Measurements from ENCODE around the gene BACE1-AS.
"Not testable (repeated sequence)": the region's sequence is repeated elsewhere in the genome, so short reads cannot be mapped to it uniquely, and the experiment has no call there.

The BACE1-AS gene

GRCh38 chr11:117314840-117315239 is 23.7 kb downstream of the BACE1-AS start:
- TF ChIP-seq POLR2A (IDR thresholded peaks at IDR 0.05; ENCODE audit: low read depth, low read length), result no peak
- TF ChIP-seq TAF1 (IDR thresholded peaks at IDR 0.05; ENCODE audit: low read depth, low read length), result no peak
- TF ChIP-seq SPI1 (IDR thresholded peaks at IDR 0.05; ENCODE audit: low read depth, low read length), result no peak
- DNase-seq (ENCODE audit: insufficient read length, low spot score) (no peak), FAIRE-seq (no peak)

- no peak for TF ChIP-seq PAX5 (IDR thresholded peaks at IDR 0.05; ENCODE audit: insufficient read depth, low read length, severe bottlenecking)
- TF ChIP-seq POU2F2 (IDR thresholded peaks at IDR 0.05; ENCODE audit: low read depth, low read length), result no peak
- no peak for TF ChIP-seq POLR2AphosphoS5 (IDR thresholded peaks at IDR 0.05; ENCODE audit: low read depth, low read length)
- TF ChIP-seq POLR2A (IDR thresholded peaks at IDR 0.05; ENCODE audit: low read depth, low read length), result no peak
- no peak for TF ChIP-seq TAF1 (IDR thresholded peaks at IDR 0.05; ENCODE audit: low read depth, low read length)
- TF ChIP-seq SPI1 (IDR thresholded peaks at IDR 0.05; ENCODE audit: low read depth, low read length), result no peak
- peak; percentile 37 for DNase-seq (ENCODE audit: insufficient read length, low spot score)
- no peak for FAIRE-seq
Observed at GRCh38 chr11:117315285-117316196, 24.4 kb downstream of the BACE1-AS start.

GRCh38 chr11:117316197-117316961 is 25.2 kb downstream of the BACE1-AS start, which contains the start of gene BACE1:
TSS of gene BACE1 (minus strand) at chr11:117316256. CDS start at chr11:117315795, 461 bp downstream.
- TF ChIP-seq POLR2A (IDR thresholded peaks at IDR 0.05; ENCODE audit: low read depth, low read length) (no peak), POLR2AphosphoS5 (IDR thresholded peaks at IDR 0.05; ENCODE audit: low read depth, low read length) (no peak), SPI1 (IDR thresholded peaks at IDR 0.05; ENCODE audit: low read depth, low read length) (no peak), PAX5 (IDR thresholded peaks at IDR 0.05; ENCODE audit: insufficient read depth, low read length, severe bottlenecking) (no peak), TAF1 (IDR thresholded peaks at IDR 0.05; ENCODE audit: low read depth, low read length) (no peak), POU2F2 (IDR thresholded peaks at IDR 0.05; ENCODE audit: low read depth, low read length) (no peak)
- DNase-seq (ENCODE audit: insufficient read length, low spot score), result no peak
- FAIRE-seq, result no peak

- TF ChIP-seq PAX5 (IDR thresholded peaks at IDR 0.05; ENCODE audit: insufficient read depth, low read length, severe bottlenecking) (no peak), POLR2A (IDR thresholded peaks at IDR 0.05; ENCODE audit: low read depth, low read length) (no peak)
- FAIRE-seq (no peak), DNase-seq (ENCODE audit: insufficient read length, low spot score) (no peak)
Observed at GRCh38 chr11:117318738-117319137, 27.6 kb downstream of the BACE1-AS start.

GRCh38 chr11:117319214-117319840 is 28.2 kb downstream of the BACE1-AS start:
- TF ChIP-seq POLR2AphosphoS5 (IDR thresholded peaks at IDR 0.05; ENCODE audit: low read depth, low read length) (no peak), PAX5 (IDR thresholded peaks at IDR 0.05; ENCODE audit: insufficient read depth, low read length, severe bottlenecking) (no peak), TAF1 (IDR thresholded peaks at IDR 0.05; ENCODE audit: low read depth, low read length) (no peak), POLR2A (IDR thresholded peaks at IDR 0.05; ENCODE audit: low read depth, low read length) (no peak), SPI1 (IDR thresholded peaks at IDR 0.05; ENCODE audit: low read depth, low read length) (no peak), POU2F2 (IDR thresholded peaks at IDR 0.05; ENCODE audit: low read depth, low read length) (no peak)
- FAIRE-seq, result no peak
- no peak for DNase-seq (ENCODE audit: insufficient read length, low spot score)

GRCh38 chr11:117327255-117327566 is 36.1 kb downstream of the BACE1-AS start:
- not testable (repeated sequence) for FAIRE-seq; DNase-seq (ENCODE audit: insufficient read length, low spot score)

GRCh38 chr11:117327567-117328374 is 36.6 kb downstream of the BACE1-AS start, which contains the start of gene CEP164:
TSS of gene CEP164 (plus strand) at chr11:117327854. CDS start at chr11:117338587, 10,733 bp downstream.
- peak; percentile 94 for DNase-seq (ENCODE audit: insufficient read length, low spot score)
- FAIRE-seq, result peak; percentile 98

GRCh38 chr11:117328375-117329010 is 37.3 kb downstream of the BACE1-AS start:
- no peak for DNase-seq (ENCODE audit: insufficient read length, low spot score)
- TF ChIP-seq POLR2AphosphoS5 (IDR thresholded peaks at IDR 0.05; ENCODE audit: low read depth, low read length) (no peak), PAX5 (IDR thresholded peaks at IDR 0.05; ENCODE audit: insufficient read depth, low read length, severe bottlenecking) (no peak), POU2F2 (IDR thresholded peaks at IDR 0.05; ENCODE audit: low read depth, low read length) (no peak), POLR2A (IDR thresholded peaks at IDR 0.05; ENCODE audit: low read depth, low read length) (no peak), SPI1 (IDR thresholded peaks at IDR 0.05; ENCODE audit: low read depth, low read length) (no peak), TAF1 (IDR thresholded peaks at IDR 0.05; ENCODE audit: low read depth, low read length) (no peak)
- no peak for FAIRE-seq

More at GRCh38 chr11:117327567-117328374, 36.6 kb downstream of the BACE1-AS start, which contains the start of gene CEP164:
- TF ChIP-seq PAX5 (IDR thresholded peaks at IDR 0.05; ENCODE audit: insufficient read depth, low read length, severe bottlenecking) (no peak), POLR2AphosphoS5 (IDR thresholded peaks at IDR 0.05; ENCODE audit: low read depth, low read length) (peak; percentile 74), POLR2A (IDR thresholded peaks at IDR 0.05; ENCODE audit: low read depth, low read length) (peak; percentile 90), SPI1 (IDR thresholded peaks at IDR 0.05; ENCODE audit: low read depth, low read length) (peak; percentile 82), TAF1 (IDR thresholded peaks at IDR 0.05; ENCODE audit: low read depth, low read length) (peak; percentile 76; the same call in 1 of the 2 replicates)
